Hepatocyte (in vitro differentiated cells): ENCODE results near the gene ERBB4. TPM values are rescaled to one million over a fixed set of nuclear protein-coding genes. Genes with fewer than 3 reads are reported as not detected.

Experiments used
- DNase-seq: peaks from one replicate; pipeline ENCODE4 v3.0.0-alpha.2; 2016; ENCODE audit warnings: low spot score
- H2AFZ ChIP-seq: fragments of 200-600 bp; sonication (generic); 2 replicates; pipeline ENCODE4 v1.6.0; 2016; ENCODE audit warnings: antibody characterized with exemption, mild to moderate bottlenecking
- H3K27ac ChIP-seq: fragments of 200-600 bp; sonication (generic); 2 replicates; pipeline ENCODE4 v1.5.1; 2016; ENCODE audit warnings: mild to moderate bottlenecking
- H3K27me3 ChIP-seq: fragments of 200-600 bp; sonication (generic); 2 replicates; pipeline ENCODE4 v1.6.1; 2016
- H3K36me3 ChIP-seq: fragments of 200-600 bp; sonication (generic); replicated peaks from 2 replicates; pipeline ENCODE4 v1.5.1; 2016; ENCODE audit warnings: low read depth; ENCODE audit not compliant: insufficient read depth
- H3K4me1 ChIP-seq: fragments of 200-600 bp; sonication (generic); 2 replicates; pipeline ENCODE4 v1.5.1; 2016; ENCODE audit warnings: mild to moderate bottlenecking, moderate library complexity; ENCODE audit not compliant: insufficient read depth
- H3K4me2 ChIP-seq: fragments of 200-600 bp; sonication (generic); 2 replicates; pipeline ENCODE4 v1.6.0; 2016
- H3K4me3 ChIP-seq: fragments of 200-600 bp; sonication (generic); 2 replicates; pipeline ENCODE4 v1.5.1; 2016; ENCODE audit warnings: mild to moderate bottlenecking
- H3K79me2 ChIP-seq: fragments of 200-600 bp; sonication (generic); 2 replicates; pipeline ENCODE4 v1.6.0; 2017; ENCODE audit warnings: mild to moderate bottlenecking
- H3K9me2 ChIP-seq: fragments of 200-600 bp; sonication (generic); replicated peaks from 2 replicates; pipeline ENCODE4 v1.6.0; 2017; ENCODE audit warnings: mild to moderate bottlenecking; ENCODE audit not compliant: insufficient read depth
- H3K9me3 ChIP-seq: fragments of 200-600 bp; sonication (generic); 2 replicates; pipeline ENCODE4 v1.5.1; 2016; ENCODE audit warnings: low read depth, mild to moderate bottlenecking
- H4K20me1 ChIP-seq: fragments of 200-600 bp; sonication (generic); 2 replicates; pipeline ENCODE4 v1.6.0; 2016; ENCODE audit warnings: mild to moderate bottlenecking; ENCODE audit not compliant: insufficient read depth, poor library complexity, severe bottlenecking
- EZH2 ChIP-seq: fragments of 200-600 bp; sonication (generic); IDR thresholded peaks from 2 replicates; pipeline ENCODE4 v1.6.1; 2016; ENCODE audit warnings: antibody characterized with exemption, mild to moderate bottlenecking, borderline replicate concordance
- EZH2phosphoT487 ChIP-seq: fragments of 200-600 bp; sonication (generic); IDR thresholded peaks from one replicate; pipeline ENCODE4 v1.6.1; 2018; ENCODE audit warnings: antibody characterized with exemption, mild to moderate bottlenecking, low read depth, moderate library complexity; ENCODE audit not compliant: unreplicated experiment, severe bottlenecking
- WGBS: methylation state at CpG from one replicate; pipeline ENCODE4 v1.1.6; 2016; ENCODE audit warnings: low lambda C conversion rate; ENCODE audit errors: missing lambda C conversion rate; 5-methylcytosine and 5-hydroxymethylcytosine counted together
- polyA plus RNA-seq: library from polyadenylated mRNA; unstranded; fragments of >200 nt; fragmentation: Nextera tagmentation; extraction: Ambion mirVana; gene quantifications from 2 replicates; pipeline ENCODE4 v1.2.1, GENCODE V29; 2016
- total RNA-seq: library from RNA; depleted of rRNA; stranded (reverse); fragments of >200 nt; gene quantifications from 2 replicates; pipeline ENCODE4 v1.2.3, GENCODE V29; 2014
- TF ChIP-seq, protein P1 (sequence below): fragments of 200-600 bp; sonication (generic); IDR thresholded peaks from 2 replicates; pipeline ENCODE4 v1.5.1; 2016; ENCODE audit warnings: antibody characterized with exemption, mild to moderate bottlenecking; ENCODE audit not compliant: poor library complexity

Gene ERBB4
- total and polyA plus RNA-seq, 2 experiments from 2014 or later, result 3.4 to 3.9 TPM

DNA sequence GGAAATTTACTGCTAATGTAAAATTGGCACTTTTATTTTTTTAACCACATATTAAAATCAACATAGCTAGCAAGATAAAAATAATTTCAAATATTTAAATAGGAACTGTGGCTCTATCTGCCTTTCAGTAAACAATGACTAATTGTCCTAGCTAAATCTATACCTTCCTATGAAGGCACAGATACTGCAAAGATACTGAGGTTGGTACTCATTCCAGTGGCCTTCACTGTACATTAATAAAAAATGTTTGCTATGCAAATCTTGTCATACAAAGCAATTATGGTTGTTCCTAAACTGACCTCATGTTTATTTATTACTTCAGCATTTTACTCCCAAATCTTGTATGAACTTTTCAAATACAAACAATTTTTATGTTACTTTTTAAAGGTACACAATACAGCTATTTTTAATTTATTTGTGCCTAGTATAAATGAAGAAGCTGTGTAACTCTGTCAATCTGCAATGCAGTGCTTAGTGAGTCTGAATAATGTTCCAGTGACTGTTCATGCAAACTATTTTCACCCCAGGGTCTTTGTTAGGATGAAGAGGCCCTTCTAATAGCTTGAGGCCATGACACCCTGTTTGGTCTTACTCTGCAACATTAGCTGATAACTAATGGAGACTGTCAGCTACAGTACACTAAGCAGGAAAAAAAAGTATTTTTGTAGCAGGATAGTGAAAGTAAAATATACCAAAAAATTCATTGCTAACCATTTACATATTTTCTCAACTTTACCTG lies 9.3 kb upstream of the ERBB4 start:
- Histone ChIP-seq H3K4me1 (no peaks in the 10 kb centered on the region), H3K27me3 (no peaks in the 10 kb centered on the region), H3K36me3 (no peaks in the 10 kb centered on the region), H4K20me1 (no peaks in the 10 kb centered on the region), H3K27ac (no peak overlapping the region), H3K79me2 (no peaks in the 10 kb centered on the region), H3K9me2 (no peaks in the 10 kb centered on the region), H3K4me3 (no peak overlapping the region), H2AFZ (no peak overlapping the region), H3K4me2 (no peak overlapping the region), H3K9me3 (no peaks in the 10 kb centered on the region)
- TF ChIP-seq, protein P1, sequence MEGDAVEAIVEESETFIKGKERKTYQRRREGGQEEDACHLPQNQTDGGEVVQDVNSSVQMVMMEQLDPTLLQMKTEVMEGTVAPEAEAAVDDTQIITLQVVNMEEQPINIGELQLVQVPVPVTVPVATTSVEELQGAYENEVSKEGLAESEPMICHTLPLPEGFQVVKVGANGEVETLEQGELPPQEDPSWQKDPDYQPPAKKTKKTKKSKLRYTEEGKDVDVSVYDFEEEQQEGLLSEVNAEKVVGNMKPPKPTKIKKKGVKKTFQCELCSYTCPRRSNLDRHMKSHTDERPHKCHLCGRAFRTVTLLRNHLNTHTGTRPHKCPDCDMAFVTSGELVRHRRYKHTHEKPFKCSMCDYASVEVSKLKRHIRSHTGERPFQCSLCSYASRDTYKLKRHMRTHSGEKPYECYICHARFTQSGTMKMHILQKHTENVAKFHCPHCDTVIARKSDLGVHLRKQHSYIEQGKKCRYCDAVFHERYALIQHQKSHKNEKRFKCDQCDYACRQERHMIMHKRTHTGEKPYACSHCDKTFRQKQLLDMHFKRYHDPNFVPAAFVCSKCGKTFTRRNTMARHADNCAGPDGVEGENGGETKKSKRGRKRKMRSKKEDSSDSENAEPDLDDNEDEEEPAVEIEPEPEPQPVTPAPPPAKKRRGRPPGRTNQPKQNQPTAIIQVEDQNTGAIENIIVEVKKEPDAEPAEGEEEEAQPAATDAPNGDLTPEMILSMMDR, result no peak
- TF ChIP-seq EZH2phosphoT487 (no peak), EZH2 (no peak)
- DNase-seq, result no peak

DNA sequence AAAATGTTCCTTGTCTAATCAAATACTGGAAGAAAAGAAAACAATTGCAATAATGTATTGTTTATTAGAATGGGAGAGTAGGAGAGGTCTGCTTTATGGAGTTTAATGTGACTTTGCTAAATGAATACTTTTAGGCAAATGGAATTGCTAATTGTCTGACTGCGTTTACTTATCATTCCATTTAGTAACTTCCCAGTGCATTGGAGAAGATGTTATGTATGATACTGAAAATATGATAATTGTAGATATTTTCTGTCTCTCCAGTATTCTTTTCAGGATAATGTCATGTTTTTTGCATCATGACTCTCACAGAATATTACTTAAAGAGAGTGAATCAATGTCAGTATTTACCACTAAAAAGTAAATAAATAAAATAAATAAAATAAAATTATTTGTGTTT lies 8.1 kb upstream of the ERBB4 start:
- H3K27ac ChIP-seq, result no peak overlapping the region
- no peak for DNase-seq
- no peak overlapping the region for H2AFZ ChIP-seq
- H3K4me1 ChIP-seq, result no peaks in the 10 kb centered on the region
- H3K4me2 ChIP-seq, result no peak overlapping the region
- no peaks in the 10 kb centered on the region for H3K36me3 ChIP-seq
- H3K27me3 ChIP-seq, result no peaks in the 10 kb centered on the region
- 93% methylated on average over 1 of the region's 1 CpG for WGBS
- no peak overlapping the region for H3K4me3 ChIP-seq
- no peaks in the 10 kb centered on the region for H4K20me1 ChIP-seq
- H3K9me3 ChIP-seq, result no peaks in the 10 kb centered on the region
- H3K9me2 ChIP-seq, result no peaks in the 10 kb centered on the region
- no peaks in the 10 kb centered on the region for H3K79me2 ChIP-seq
- TF ChIP-seq EZH2phosphoT487, result no peak
- TF ChIP-seq, protein P1, result no peak
- no peak for TF ChIP-seq EZH2

DNA sequence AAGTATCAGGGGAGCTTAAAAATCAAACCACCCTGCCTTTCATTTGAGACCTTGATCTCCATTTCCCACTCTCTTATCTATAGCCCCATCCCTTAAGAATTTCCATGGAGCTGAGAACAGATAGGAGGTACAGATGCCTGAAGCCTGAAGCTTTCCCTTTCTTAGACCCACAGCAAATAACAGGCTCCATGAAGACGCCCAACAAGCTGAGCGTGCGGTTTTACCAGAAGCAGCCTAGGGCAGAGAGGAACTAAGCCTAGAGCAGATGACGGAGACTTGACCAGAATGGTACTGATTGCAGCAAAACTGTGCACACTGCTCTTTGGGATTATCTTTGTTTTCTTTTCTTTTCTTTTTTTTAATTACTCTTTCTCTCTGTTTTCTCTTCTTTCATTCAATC lies 1.7 kb upstream of the ERBB4 start:
- Histone ChIP-seq H3K27me3 (peaks cover 31% of the 10 kb centered on the region), H3K9me2 (no peaks in the 10 kb centered on the region), H3K36me3 (no peaks in the 10 kb centered on the region), H4K20me1 (no peaks in the 10 kb centered on the region), H3K4me3 (no peak overlapping the region), H3K4me1 (peaks cover 4% of the 10 kb centered on the region), H3K79me2 (no peaks in the 10 kb centered on the region), H3K9me3 (no peaks in the 10 kb centered on the region), H3K4me2 (no peak overlapping the region), H3K27ac (no peak overlapping the region), H2AFZ (no peak overlapping the region)
- 24% methylated on average over 4 of the region's 4 CpGs for WGBS
- TF ChIP-seq EZH2phosphoT487 (no peak), EZH2 (no peak)
- TF ChIP-seq, protein P1, result no peak
- DNase-seq, result peak; percentile 15
